Measurements from ENCODE around the gene CNKSR3.

DNA sequence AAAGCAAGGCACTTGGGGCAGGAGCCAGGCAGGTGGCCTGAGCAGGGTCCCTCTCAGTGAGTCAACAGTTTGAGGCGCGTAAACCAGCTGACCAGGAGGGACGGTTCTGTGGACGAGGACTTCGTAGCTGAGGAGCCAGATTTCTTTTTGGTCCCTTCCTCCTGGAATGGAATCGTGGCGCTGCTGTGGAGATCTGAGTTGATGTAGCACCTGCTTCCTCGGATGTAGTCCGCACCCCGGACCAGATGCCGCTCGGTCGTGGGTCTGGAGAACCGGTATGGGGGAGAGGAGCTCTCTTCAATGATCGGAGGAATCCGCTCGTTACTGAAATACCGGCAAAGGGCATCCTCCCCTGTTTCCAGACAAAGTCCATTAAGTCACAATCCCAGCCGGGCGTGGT is 104.2 kb downstream of the CNKSR3 start:
- TF ChIP-seq, protein P1, sequence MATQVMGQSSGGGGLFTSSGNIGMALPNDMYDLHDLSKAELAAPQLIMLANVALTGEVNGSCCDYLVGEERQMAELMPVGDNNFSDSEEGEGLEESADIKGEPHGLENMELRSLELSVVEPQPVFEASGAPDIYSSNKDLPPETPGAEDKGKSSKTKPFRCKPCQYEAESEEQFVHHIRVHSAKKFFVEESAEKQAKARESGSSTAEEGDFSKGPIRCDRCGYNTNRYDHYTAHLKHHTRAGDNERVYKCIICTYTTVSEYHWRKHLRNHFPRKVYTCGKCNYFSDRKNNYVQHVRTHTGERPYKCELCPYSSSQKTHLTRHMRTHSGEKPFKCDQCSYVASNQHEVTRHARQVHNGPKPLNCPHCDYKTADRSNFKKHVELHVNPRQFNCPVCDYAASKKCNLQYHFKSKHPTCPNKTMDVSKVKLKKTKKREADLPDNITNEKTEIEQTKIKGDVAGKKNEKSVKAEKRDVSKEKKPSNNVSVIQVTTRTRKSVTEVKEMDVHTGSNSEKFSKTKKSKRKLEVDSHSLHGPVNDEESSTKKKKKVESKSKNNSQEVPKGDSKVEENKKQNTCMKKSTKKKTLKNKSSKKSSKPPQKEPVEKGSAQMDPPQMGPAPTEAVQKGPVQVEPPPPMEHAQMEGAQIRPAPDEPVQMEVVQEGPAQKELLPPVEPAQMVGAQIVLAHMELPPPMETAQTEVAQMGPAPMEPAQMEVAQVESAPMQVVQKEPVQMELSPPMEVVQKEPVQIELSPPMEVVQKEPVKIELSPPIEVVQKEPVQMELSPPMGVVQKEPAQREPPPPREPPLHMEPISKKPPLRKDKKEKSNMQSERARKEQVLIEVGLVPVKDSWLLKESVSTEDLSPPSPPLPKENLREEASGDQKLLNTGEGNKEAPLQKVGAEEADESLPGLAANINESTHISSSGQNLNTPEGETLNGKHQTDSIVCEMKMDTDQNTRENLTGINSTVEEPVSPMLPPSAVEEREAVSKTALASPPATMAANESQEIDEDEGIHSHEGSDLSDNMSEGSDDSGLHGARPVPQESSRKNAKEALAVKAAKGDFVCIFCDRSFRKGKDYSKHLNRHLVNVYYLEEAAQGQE (IDR thresholded peaks at IDR 0.05; ENCODE audit: insufficient read depth in 1 of 2, low read depth in 2 of 2, low read length in 2 of 2), result no peak
- no peak for TF ChIP-seq POLR2AphosphoS5 (IDR thresholded peaks at IDR 0.05; ENCODE audit: low read depth, low read length)

Data from PFSK-1 (cell line).